NCI-H524 treated with DMSO at 0.1 percent for 48 hours (cell line): ENCODE measurements around the gene EPHB1.
"Not testable (repeated sequence)": the region's sequence is repeated elsewhere in the genome, so short reads cannot be mapped to it uniquely, and the experiment has no call there.

Experiments
- DNase-seq: peaks from one replicate; lab custom pipeline; 2025; lab: John Stamatoyannopoulos, UW

The EPHB1 gene

GRCh38 chr3:134777341-134777740, 17.7 kb upstream of the EPHB1 start:
- no peak for DNase-seq

- not testable (repeated sequence) for DNase-seq
These were observed 6.8 kb upstream of the EPHB1 start for GRCh38 chr3:134788283-134788682.

GRCh38 chr3:134790065-134790464, 5.0 kb upstream of the EPHB1 start:
- no peak for DNase-seq

GRCh38 chr3:134791992-134792391, 3.1 kb upstream of the EPHB1 start:
- no peak for DNase-seq

- no peak for DNase-seq
These were observed 2.4 kb upstream of the EPHB1 start for GRCh38 chr3:134792700-134793099.

- DNase-seq, result no peak
These were observed 1.5 kb upstream of the EPHB1 start for GRCh38 chr3:134793562-134793961.

GRCh38 chr3:134794323-134794722, 737 bp upstream of the EPHB1 start:
- no peak for DNase-seq

GRCh38 chr3:134795746-134796280, 753 bp downstream of the EPHB1 start:
- no peak for DNase-seq

GRCh38 chr3:134796281-134797056, 1.4 kb downstream of the EPHB1 start:
- no peak for DNase-seq

- no peak for DNase-seq
These were observed 2.1 kb downstream of the EPHB1 start for GRCh38 chr3:134797057-134797740.

- DNase-seq, result no peak
These were observed 2.8 kb downstream of the EPHB1 start for GRCh38 chr3:134797741-134798451.

GRCh38 chr3:134798681-134799311, 3.7 kb downstream of the EPHB1 start:
- no peak for DNase-seq

GRCh38 chr3:134799393-134799792, 4.3 kb downstream of the EPHB1 start:
- DNase-seq, result no peak

- no peak for DNase-seq
These were observed 6.3 kb downstream of the EPHB1 start for GRCh38 chr3:134801204-134801958.

- no peak for DNase-seq
These were observed 7.5 kb downstream of the EPHB1 start for GRCh38 chr3:134802428-134803050.

GRCh38 chr3:134803051-134803505, 8.0 kb downstream of the EPHB1 start:
- DNase-seq, result no peak

GRCh38 chr3:134803652-134804051, 8.6 kb downstream of the EPHB1 start:
- DNase-seq, result no peak

GRCh38 chr3:134804508-134805480, 9.7 kb downstream of the EPHB1 start:
- DNase-seq, result no peak

- no peak for DNase-seq
These were observed 12.1 kb downstream of the EPHB1 start for GRCh38 chr3:134807189-134807588.

- DNase-seq, result no peak
These were observed 13.8 kb downstream of the EPHB1 start for GRCh38 chr3:134808835-134809234.
